Muscle layer of duodenum (tissue), 2 donors: ENCODE results near the gene SETD9.

Experiments
- H3K27ac ChIP-seq: one replicate; pipeline ENCODE4 v1.7.0; 2013; ENCODE audit warnings: mild to moderate bottlenecking, low read length
- H3K27me3 ChIP-seq: one replicate; pipeline ENCODE4 v1.7.0; 2013; ENCODE audit warnings: low read depth, mild to moderate bottlenecking, control low read depth, low read length
- H3K36me3 ChIP-seq, 2 donors: one replicate each; pipeline ENCODE4 v1.7.0; 2013; ENCODE audit warnings: low read length in 2 of 2, control low read depth in 1 of 2, mild to moderate bottlenecking in 1 of 2; ENCODE audit not compliant: insufficient read depth in 2 of 2, control insufficient read depth in 1 of 2
- H3K4me1 ChIP-seq, 2 donors: one replicate each; pipeline ENCODE4 v1.7.0; 2013; ENCODE audit warnings: low read length in 2 of 2, mild to moderate bottlenecking in 2 of 2, control low read depth in 1 of 2, moderate library complexity in 1 of 2; ENCODE audit not compliant: insufficient read depth in 2 of 2, control insufficient read depth in 1 of 2
- H3K4me3 ChIP-seq, 2 donors: one replicate each; pipeline ENCODE4 v1.7.0; 2013; ENCODE audit warnings: low read length in 2 of 2, low read depth in 1 of 2, mild to moderate bottlenecking in 1 of 2
- H3K9me3 ChIP-seq, 2 donors: one replicate each; pipeline ENCODE4 v1.7.0; 2013; ENCODE audit warnings: low read length in 2 of 2, control low read depth in 1 of 2, mild to moderate bottlenecking in 1 of 2; ENCODE audit not compliant: control insufficient read depth in 1 of 2
- donor health status: healthy.

SETD9 gene

DNA sequence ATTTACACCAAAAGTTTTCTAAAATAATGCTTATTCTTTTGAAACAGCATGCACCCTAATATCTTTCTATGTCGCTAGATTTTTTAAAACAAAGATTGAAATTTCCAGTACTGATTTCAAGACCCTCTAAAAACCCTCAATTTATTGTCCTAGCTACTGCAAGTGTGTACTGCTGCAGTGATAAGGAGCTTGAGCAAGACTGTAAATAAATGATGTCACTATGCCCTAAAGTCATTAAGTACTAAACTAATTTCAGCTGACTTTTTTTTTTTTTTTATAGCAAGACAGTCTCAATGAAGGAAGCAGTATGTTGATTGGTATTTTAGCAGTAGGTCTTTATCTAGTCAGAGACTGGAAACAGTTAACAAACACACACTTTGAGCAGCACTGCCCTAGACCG lies 54.8 kb downstream of the SETD9 start:
- H3K4me3 ChIP-seq, result no peak overlapping the region
- no peaks in the 10 kb centered on the region for H3K4me1 ChIP-seq
- H3K9me3 ChIP-seq, result no peaks in the 10 kb centered on the region
- no peaks in the 10 kb centered on the region for H3K27me3 ChIP-seq
- H3K36me3 ChIP-seq, result no peaks in the 10 kb centered on the region
- no peak overlapping the region for H3K27ac ChIP-seq
